COR-L47 (cell line): ENCODE results near the gene ENTREP1.
"Not testable (repeated sequence)": the region's sequence is repeated elsewhere in the genome, so short reads cannot be mapped to it uniquely, and the experiment has no call there.

Experiments
- DNase-seq: peaks from one replicate; lab custom pipeline; 2025; lab: John Stamatoyannopoulos, UW

The ENTREP1 gene

GRCh38 chr9:69324549-69325401 lies at the start of gene ENTREP1:
Gene ENTREP1, plus strand, starts transcription at chr9:69325215. Its CDS starts 95 bp downstream, at chr9:69325310.
- peak; percentile 44 for DNase-seq

- DNase-seq, result no peak
These were observed 48.2 kb upstream of the ENTREP1 start for GRCh38 chr9:69276775-69277174.

GRCh38 chr9:69279084-69279731 lies 45.8 kb upstream of the ENTREP1 start:
- DNase-seq, result no peak

GRCh38 chr9:69279733-69280132 lies 45.3 kb upstream of the ENTREP1 start:
- DNase-seq, result no peak

- no peak for DNase-seq
These were observed 42.0 kb upstream of the ENTREP1 start for GRCh38 chr9:69283003-69283402.

GRCh38 chr9:69292078-69292477 lies 32.9 kb upstream of the ENTREP1 start:
- no peak for DNase-seq

- no peak for DNase-seq
These were observed 31.9 kb upstream of the ENTREP1 start for GRCh38 chr9:69293156-69293555.

GRCh38 chr9:69295872-69296552 lies 29.0 kb upstream of the ENTREP1 start:
- DNase-seq, result no peak

- no peak for DNase-seq
These were observed 27.6 kb upstream of the ENTREP1 start for GRCh38 chr9:69297300-69297980.

- no peak for DNase-seq
These were observed 25.7 kb upstream of the ENTREP1 start for GRCh38 chr9:69299315-69299714.

- DNase-seq, result peak; percentile 32
These were observed 25.2 kb upstream of the ENTREP1 start for GRCh38 chr9:69299826-69300225.

GRCh38 chr9:69303331-69303730 lies 21.7 kb upstream of the ENTREP1 start:
- DNase-seq, result no peak

- not testable (repeated sequence) for DNase-seq
These were observed 18.0 kb upstream of the ENTREP1 start for GRCh38 chr9:69306895-69307445.

GRCh38 chr9:69307446-69308205 lies 17.4 kb upstream of the ENTREP1 start:
- no peak for DNase-seq

GRCh38 chr9:69308206-69308931 lies 16.6 kb upstream of the ENTREP1 start:
- DNase-seq, result no peak

GRCh38 chr9:69313175-69313574 lies 11.8 kb upstream of the ENTREP1 start:
- DNase-seq, result no peak

GRCh38 chr9:69314547-69314946 lies 10.5 kb upstream of the ENTREP1 start:
- no peak for DNase-seq

- DNase-seq, result no peak
These were observed 7.9 kb upstream of the ENTREP1 start for GRCh38 chr9:69317081-69317480.

GRCh38 chr9:69317894-69318293 lies 7.1 kb upstream of the ENTREP1 start:
- no peak for DNase-seq

GRCh38 chr9:69319324-69320025 lies 5.5 kb upstream of the ENTREP1 start:
- DNase-seq, result no peak
